ENCODE measurements around the gene POMGNT2.

The POMGNT2 gene

DNA sequence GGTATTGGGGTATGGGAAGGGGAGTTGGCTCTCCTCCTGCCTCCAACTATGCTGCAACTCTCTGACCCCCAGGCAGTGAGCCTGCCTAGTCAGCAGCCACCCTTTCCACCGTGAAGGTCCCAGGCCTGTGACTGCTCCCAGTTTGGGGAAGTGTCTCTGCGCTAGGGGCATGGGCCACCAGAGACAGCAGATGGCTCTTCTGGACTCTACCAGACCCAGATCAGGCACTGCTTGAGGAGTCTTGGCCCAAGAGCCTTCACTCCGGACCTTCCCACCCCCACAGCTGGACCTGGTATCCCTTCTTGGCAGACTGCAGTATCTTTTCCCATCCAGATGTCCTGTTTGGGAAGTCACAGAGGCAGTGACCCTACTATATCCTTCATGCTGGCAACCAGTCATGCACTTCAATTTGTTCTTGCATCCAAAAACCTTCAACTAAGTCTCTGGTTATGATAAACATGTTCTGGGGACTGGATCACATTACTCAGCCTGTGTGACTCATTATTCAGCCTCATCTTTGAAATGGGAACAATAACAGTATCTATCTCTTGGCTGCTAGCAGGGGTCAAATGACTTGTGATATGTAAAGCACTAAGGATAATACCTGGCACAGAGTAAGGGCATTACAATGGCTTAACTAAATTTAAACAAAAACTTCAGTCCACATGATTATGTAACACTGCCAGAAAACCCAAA lies 62.7 kb downstream of the POMGNT2 start:
- DNase-seq, result no peak

DNA sequence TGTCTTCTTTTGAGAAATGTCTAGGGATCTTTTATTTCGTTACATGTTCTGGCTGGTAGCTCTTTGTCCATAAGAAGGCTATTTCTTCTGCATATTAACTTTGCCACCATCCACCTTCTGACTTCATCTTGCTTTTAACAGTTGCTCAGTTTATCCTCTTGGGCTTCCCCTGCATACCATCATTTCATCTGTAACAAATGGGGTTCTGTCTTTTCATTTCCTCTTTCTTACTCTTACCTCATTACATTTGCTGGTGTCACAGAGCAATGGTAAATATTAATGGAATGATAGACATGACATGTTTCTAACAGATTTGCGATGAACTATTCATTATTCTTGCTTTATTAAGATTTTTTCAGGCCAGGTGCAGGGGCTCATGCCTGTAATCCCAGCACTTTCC lies 64.4 kb downstream of the POMGNT2 start:
- DNase-seq, result no peak

- no peak for DNase-seq
Observed at GRCh38 chr3:43038010-43038409, 67.9 kb downstream of the POMGNT2 start.

DNA sequence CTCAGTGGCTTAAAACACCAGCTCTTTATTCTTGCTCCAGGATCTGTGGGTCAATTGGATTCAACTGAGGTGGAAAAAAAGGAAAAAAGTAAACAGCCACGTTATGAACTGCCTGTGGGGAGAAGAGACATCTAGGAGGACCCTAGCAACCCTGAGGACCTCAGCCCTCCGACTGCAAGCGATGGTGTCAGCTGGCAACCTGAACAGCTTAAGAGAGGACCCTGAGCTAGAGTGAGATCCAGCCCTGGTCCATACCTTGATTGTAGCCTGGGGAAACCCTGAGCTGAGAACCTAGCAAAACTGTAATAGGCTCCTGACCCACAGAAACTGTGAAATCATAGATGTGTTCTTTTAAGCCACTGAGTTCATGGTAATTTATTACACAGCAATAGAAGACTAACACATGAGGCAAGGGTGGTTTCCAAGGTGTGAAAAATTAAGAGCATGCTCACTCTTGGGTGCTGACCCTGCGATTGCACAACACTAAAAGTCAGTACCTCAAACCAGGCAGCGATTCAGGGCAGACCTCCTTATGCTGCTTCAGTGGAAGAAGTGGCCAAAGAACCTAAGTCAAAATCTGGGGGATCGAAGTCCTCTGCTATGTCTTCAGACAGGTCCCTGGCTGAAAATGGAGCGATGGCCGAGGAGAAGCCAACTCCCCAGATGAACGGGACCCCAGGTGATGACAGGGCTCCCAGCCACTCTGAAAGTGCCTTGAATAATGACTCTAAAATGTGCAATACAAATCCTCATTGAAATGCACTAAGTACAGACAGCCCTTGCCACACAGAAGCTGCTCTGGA lies 69.1 kb downstream of the POMGNT2 start:
- DNase-seq, result no peak

DNA sequence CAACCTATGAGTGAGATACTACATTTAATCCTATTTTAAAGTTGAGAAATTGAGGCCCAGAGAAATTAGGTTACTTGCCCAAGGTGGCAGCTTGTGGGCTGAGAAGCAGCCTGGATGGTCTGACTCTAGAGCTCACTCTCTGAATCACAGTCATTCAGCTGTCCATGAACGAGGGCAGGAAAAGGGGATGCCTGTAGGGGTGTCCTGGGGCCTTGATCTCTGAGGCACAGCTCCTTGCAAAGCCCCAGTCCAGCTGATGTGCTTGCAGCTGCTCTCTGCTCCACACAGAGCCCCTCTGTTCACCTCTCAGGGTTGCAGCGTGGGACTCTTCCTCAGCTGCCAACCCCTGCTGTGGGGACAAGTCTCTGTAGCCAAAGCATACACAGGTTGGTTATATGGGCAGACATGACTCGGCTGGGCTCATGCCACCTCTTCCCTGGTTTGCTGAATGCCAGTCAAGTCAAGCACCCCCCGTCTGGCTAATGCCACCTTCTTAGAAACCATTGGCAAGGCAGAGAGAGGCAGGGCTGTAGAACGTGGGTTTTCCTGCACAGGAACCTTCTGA lies 70.0 kb downstream of the POMGNT2 start:
- DNase-seq, result no peak

GRCh38 chr3:43034911-43035310 lies 71.0 kb downstream of the POMGNT2 start:
- DNase-seq, result no peak

- DNase-seq, result no peak
Observed at GRCh38 chr3:43034200-43034599, 71.7 kb downstream of the POMGNT2 start.

GRCh38 chr3:43032646-43033628 lies 72.9 kb downstream of the POMGNT2 start:
- no peak for DNase-seq

DNA sequence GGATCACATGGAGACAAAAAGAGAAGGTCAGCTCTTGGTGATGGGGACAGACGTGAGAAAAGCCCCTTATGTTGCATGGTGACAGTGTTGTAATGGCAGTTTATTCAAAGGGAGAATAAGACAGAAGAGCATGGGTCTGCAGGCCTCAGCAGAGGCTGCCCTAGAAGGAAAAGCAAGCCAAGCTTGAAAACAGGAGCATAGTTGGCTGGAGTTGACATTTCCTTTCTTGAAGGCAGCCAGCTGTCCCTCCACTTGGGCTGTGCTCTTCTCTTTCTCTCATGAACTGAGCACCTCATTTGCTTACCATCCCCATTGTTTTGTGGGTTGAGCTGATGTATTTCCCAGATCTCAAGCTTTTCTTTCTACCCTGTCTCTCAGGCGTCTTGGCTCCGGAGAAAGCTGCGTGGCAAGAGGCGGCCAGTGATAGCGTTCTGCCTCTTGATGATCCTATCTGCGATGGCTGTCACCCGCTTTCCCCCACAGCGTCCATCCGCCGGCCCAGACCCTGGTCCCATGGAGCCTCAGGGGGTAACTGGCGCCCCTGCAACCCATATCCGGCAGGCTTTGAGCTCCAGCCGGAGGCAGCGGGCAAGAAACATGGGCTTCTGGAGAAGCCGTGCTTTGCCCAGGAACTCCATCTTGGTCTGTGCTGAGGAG lies 73.9 kb downstream of the POMGNT2 start:
- no peak for DNase-seq

DNA sequence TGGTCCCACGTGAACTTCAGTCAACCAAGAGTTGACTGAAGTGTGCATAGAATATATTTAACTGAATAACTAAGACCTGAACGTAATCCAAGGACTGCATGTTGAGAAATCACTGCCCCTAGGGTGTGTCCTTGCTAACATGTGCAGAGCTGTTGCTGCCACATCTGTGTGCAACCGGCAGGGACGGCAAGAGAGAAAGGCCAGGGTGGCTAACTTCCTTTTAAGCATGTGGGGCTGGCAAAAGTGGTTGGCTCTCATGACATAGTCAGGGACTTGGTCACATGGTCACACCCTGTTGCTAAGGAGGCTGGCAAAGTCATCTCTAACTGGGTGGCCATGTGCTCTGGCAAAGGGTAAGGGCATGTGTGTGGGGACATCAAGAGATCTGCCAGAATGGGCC lies 74.4 kb downstream of the POMGNT2 start:
- no peak for DNase-seq

DNA sequence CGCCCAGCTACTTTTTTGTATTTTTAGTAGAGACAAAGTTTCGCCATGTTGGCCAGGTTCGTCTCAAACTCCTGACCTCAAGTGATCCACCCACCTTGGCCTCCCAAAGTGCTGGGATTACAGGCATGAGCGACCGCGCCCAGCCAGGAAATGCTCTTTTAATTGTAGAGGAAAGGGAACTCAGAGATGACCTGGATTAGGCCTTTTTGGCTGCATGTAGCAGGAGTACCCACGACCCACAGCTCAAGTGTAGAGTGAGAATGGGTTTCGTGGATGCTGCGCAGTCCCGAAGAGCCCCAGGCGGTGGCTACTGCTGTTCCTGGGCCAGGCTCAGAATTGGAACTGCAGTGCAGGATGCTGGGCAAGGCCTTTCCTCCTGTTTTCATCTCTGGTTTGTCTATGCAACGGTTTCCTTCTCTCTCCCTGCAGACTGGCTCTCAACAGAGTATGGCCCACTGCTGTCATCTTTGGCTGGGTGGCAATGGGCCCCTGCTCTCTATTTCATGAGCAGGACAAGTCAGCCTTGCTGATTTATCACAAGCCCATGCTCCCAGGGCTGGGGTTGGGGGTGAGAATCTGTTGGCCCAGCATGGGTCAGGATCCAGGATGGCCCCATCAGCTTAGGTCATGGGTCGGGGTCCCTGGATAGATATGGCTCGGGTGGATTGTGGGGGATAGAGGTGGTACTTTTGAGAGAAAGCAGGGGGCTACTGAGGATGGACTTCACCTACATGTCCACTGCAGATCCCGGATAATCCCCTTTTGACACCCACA lies 75.5 kb downstream of the POMGNT2 start:
- no peak for DNase-seq
